OCI-LY7 (cell line): ENCODE data around the gene KRT73. TPM values are rescaled to one million over a fixed set of nuclear protein-coding genes. Genes with fewer than 3 reads are reported as not detected.

Experiments
- BruUV-seq: library from RNA; stranded (reverse); fragments of 400-500 nt; replicated peaks from 2 replicates; lab custom pipeline; 2021; lab: Mats Ljungman, UMichigan
- CTCF ChIA-PET: fragments of 300-600 bp; sonication (Branson Sonifier 250); formaldehyde crosslinking; loops from one replicate; lab custom pipeline; 2022; ENCODE audit warnings: antibody characterized with exemption; ENCODE audit not compliant: unreplicated experiment; lab: Charles Lee
- POLR2A ChIA-PET: fragments of 300-600 bp; sonication (Branson Sonifier 250); formaldehyde crosslinking; loops from one replicate; lab custom pipeline; 2022; ENCODE audit warnings: antibody characterized with exemption; lab: Charles Lee
- DNase-seq: peaks from one replicate; pipeline ENCODE4 v3.0.0-alpha.2; 2015; ENCODE audit warnings: low spot score
- H2AFZ ChIP-seq: fragments of 200-600 bp; sonication (generic), shearing (Covaris generic); 2 replicates; pipeline ENCODE4 v1.6.1; 2014; ENCODE audit warnings: mild to moderate bottlenecking, antibody characterized with exemption, low read length, moderate library complexity
- H3K27ac ChIP-seq: fragments of 200-600 bp; sonication (generic); 2 replicates; pipeline ENCODE4 v1.5.1; 2014; ENCODE audit warnings: mixed run types, low read depth, mild to moderate bottlenecking, moderate library complexity, low read length, inconsistent platforms; ENCODE audit not compliant: poor library complexity, severe bottlenecking
- H3K36me3 ChIP-seq: fragments of 200-600 bp; sonication (generic); 2 replicates; pipeline ENCODE4 v1.6.1; 2014; ENCODE audit warnings: mild to moderate bottlenecking, antibody characterized with exemption, low read length, moderate library complexity, mixed read lengths; ENCODE audit not compliant: insufficient read depth
- H3K4me1 ChIP-seq: fragments of 200-600 bp; sonication (generic); 2 replicates; pipeline ENCODE4 v1.5.1; 2014; ENCODE audit warnings: mild to moderate bottlenecking, low read length; ENCODE audit not compliant: insufficient read depth, poor library complexity, severe bottlenecking
- H3K4me2 ChIP-seq: fragments of 200-600 bp; sonication (generic); 2 replicates; pipeline ENCODE4 v1.6.1; 2014; ENCODE audit warnings: mild to moderate bottlenecking, low read length
- H3K4me3 ChIP-seq: fragments of 200-600 bp; sonication (generic); 2 replicates; pipeline ENCODE4 v1.5.1; 2014; ENCODE audit warnings: mild to moderate bottlenecking, low read depth, low read length; ENCODE audit not compliant: poor library complexity, severe bottlenecking
- H3K79me2 ChIP-seq: fragments of 200-600 bp; sonication (generic); 2 replicates; pipeline ENCODE4 v1.6.1; 2016; ENCODE audit warnings: low read depth, mild to moderate bottlenecking, low read length, moderate library complexity, mixed read lengths; ENCODE audit not compliant: insufficient read depth
- H3K9me2 ChIP-seq: fragments of 200-600 bp; sonication (generic); 2 replicates; pipeline ENCODE4 v1.6.1; 2016; ENCODE audit warnings: mild to moderate bottlenecking, low read length, mixed read lengths; ENCODE audit not compliant: insufficient read depth
- H3K9me3 ChIP-seq: fragments of 200-600 bp; sonication (generic); 2 replicates; pipeline ENCODE4 v1.6.1; 2014; ENCODE audit warnings: mild to moderate bottlenecking, mixed run types, low read length, mixed read lengths
- H4K20me1 ChIP-seq: fragments of 200-600 bp; sonication (generic); 2 replicates; pipeline ENCODE4 v1.6.1; 2014; ENCODE audit warnings: mild to moderate bottlenecking, antibody characterized with exemption, low read length, moderate library complexity, mixed read lengths; ENCODE audit not compliant: insufficient read depth
- EZH2phosphoT487 ChIP-seq: fragments of 200-600 bp; sonication (generic); IDR thresholded peaks from 2 replicates; pipeline ENCODE4 v1.6.1; 2018; ENCODE audit warnings: low read depth, borderline replicate concordance, mild to moderate bottlenecking, mixed run types, antibody characterized with exemption, low read length, moderate library complexity, mixed read lengths
- intact Hi-C: fragments of 100-400 bp; cut with micrococcal nuclease; formaldehyde crosslinking; loops from one replicate; pipeline ENCODE4 v1.10.0; 2022; ENCODE audit not compliant: unreplicated experiment
- total RNA-seq, 2 experiments: library from RNA; depleted of rRNA in 1 of 2; stranded (reverse); fragments of >200 nt in 1 of 2; shearing (Covaris generic) in 1 of 2; gene quantifications; 2 replicates each; pipeline ENCODE4 v1.2.3, GENCODE V29; 2014 to 2022
- TF ChIP-seq, protein P1 (sequence below): fragments of 200-600 bp; sonication (generic); conservative IDR thresholded peaks from 2 replicates; pipeline ENCODE4 v1.5.1; 2014; ENCODE audit warnings: mild to moderate bottlenecking, antibody characterized with exemption, low read length, moderate library complexity, mixed read lengths

The KRT73 gene
- total RNA-seq, 2 experiments from 2014 or later = not detected

DNA sequence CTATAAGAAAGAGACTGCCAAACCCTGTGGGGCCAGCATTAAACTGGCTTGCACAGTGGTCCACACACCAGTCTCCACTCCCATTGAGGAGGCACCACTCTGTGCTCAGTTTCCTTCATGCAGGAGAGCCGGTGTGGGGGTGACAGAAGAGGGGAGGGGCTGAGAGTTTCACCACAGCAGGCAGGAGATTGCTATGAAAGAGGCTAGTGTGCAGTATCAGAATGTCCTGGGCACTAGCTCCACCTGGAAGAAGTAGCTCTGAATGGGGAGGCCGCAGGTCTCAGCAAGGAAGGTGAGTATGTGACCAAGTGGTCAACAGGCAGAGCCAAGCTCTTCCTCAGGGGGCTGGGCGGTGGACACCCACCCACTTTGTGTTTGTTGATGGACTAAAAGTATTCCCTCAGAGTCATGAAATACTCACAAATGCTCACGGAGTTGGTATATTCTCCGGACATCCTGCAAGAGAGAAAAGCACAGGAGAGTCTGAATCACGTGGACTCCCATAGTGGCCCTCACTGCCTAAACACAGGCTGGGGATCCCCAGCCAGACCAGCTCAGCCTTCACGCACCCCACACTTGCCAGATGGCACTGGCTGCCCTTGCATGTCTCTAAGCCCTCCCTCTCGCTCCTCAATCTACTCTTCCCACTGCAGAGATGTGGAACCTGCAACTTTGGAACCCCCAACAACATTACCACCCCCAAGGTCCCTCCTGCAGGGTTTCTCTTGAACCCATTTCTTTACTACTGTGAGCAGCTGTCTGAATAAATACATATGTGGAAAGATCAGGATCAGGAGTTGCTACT is 9.3 kb downstream of the KRT73 start:
- Histone ChIP-seq H4K20me1 (no peaks in the 10 kb centered on the region), H3K9me3 (no peaks in the 10 kb centered on the region), H3K9me2 (no peaks in the 10 kb centered on the region), H3K36me3 (no peaks in the 10 kb centered on the region), H3K4me3 (no peak overlapping the region), H3K4me1 (no peaks in the 10 kb centered on the region), H3K4me2 (no peak overlapping the region), H3K27ac (no peak overlapping the region), H3K79me2 (no peaks in the 10 kb centered on the region), H2AFZ (no peak overlapping the region)
- DNase-seq = no peak
- no peak for TF ChIP-seq EZH2phosphoT487
- TF ChIP-seq, protein P1, sequence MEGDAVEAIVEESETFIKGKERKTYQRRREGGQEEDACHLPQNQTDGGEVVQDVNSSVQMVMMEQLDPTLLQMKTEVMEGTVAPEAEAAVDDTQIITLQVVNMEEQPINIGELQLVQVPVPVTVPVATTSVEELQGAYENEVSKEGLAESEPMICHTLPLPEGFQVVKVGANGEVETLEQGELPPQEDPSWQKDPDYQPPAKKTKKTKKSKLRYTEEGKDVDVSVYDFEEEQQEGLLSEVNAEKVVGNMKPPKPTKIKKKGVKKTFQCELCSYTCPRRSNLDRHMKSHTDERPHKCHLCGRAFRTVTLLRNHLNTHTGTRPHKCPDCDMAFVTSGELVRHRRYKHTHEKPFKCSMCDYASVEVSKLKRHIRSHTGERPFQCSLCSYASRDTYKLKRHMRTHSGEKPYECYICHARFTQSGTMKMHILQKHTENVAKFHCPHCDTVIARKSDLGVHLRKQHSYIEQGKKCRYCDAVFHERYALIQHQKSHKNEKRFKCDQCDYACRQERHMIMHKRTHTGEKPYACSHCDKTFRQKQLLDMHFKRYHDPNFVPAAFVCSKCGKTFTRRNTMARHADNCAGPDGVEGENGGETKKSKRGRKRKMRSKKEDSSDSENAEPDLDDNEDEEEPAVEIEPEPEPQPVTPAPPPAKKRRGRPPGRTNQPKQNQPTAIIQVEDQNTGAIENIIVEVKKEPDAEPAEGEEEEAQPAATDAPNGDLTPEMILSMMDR = no peak
- ChIA-PET CTCF (no interaction called here), POLR2A (no interaction called here)
- no TSS peak for BruUV-seq
- intact Hi-C loops = no loop called here

DNA sequence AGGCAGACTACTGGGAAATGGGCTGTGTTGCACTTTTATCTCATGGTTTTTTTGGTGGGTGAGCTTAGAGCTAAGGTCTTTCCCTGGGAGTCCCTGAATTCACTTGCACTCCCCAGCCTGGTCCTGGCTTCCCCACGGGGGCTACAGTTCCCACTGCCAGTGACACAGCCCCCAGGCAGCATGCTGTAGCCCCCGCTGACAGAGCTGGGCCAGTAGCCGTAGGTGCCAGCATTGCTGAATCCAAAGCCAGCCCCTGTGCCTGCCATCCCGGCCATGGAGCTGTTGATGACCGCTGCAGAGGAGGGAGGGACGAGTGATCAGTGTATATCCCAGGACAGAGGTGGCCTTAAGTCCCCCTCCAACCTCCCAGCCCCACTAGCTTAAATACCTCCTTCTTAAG is 10.2 kb downstream of the KRT73 start:
- intact Hi-C loops = no loop called here
- no peaks in the 10 kb centered on the region for H3K79me2 ChIP-seq
- no peak overlapping the region for H2AFZ ChIP-seq
- no peak overlapping the region for H3K27ac ChIP-seq
- H3K9me3 ChIP-seq = no peaks in the 10 kb centered on the region
- ChIA-PET POLR2A (no interaction called here), CTCF (no interaction called here)
- H3K4me1 ChIP-seq = no peaks in the 10 kb centered on the region
- H3K36me3 ChIP-seq = no peaks in the 10 kb centered on the region
- no peak overlapping the region for H3K4me2 ChIP-seq
- DNase-seq = no peak
- no peaks in the 10 kb centered on the region for H4K20me1 ChIP-seq
- no peaks in the 10 kb centered on the region for H3K9me2 ChIP-seq
- BruUV-seq = no TSS peak
- H3K4me3 ChIP-seq = no peak overlapping the region
- TF ChIP-seq EZH2phosphoT487 = no peak
- TF ChIP-seq, protein P1 = no peak

DNA sequence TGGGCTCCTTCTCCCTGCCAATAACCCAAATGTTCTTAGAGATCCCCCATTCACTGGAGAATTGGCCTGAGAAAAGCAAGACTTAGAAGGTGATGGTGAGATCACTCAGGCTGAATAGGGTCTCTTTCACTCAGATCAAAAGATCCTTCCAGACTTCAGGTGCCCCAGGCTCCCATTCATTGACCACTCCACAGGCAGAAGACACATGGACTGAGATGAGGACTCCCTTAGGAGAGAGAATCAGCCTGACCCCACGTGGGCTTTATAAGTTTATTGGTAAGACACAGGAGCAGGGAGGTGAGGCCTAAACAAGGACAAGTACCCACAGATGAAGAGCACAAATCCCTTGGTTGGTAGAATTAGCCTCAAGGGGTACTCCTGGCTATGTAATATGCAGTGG is 11.0 kb downstream of the KRT73 start:
- CTCF ChIA-PET = no interaction called here
- intact Hi-C loops = no loop called here
- BruUV-seq = no TSS peak
- Histone ChIP-seq H3K27ac (no peak overlapping the region), H4K20me1 (no peaks in the 10 kb centered on the region), H3K4me3 (no peak overlapping the region), H3K9me3 (no peaks in the 10 kb centered on the region), H3K4me2 (no peak overlapping the region), H3K9me2 (no peaks in the 10 kb centered on the region), H2AFZ (no peak overlapping the region), H3K4me1 (no peaks in the 10 kb centered on the region), H3K36me3 (no peaks in the 10 kb centered on the region), H3K79me2 (no peaks in the 10 kb centered on the region)
- POLR2A ChIA-PET = no interaction called here
- TF ChIP-seq EZH2phosphoT487 = no peak
- TF ChIP-seq, protein P1 = no peak
- DNase-seq = no peak
